SHP77 treated with DMSO at 0.1 percent for 48 hours (cell line): ENCODE measurements around the gene RANGRF.
"Not testable (repeated sequence)": the region's sequence is repeated elsewhere in the genome, so short reads cannot be mapped to it uniquely, and the experiment has no call there.

Source experiments
- DNase-seq: peaks from one replicate; lab custom pipeline; 2025; lab: John Stamatoyannopoulos, UW

Gene RANGRF, protein sequence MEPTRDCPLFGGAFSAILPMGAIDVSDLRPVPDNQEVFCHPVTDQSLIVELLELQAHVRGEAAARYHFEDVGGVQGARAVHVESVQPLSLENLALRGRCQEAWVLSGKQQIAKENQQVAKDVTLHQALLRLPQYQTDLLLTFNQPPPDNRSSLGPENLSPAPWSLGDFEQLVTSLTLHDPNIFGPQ

DNA sequence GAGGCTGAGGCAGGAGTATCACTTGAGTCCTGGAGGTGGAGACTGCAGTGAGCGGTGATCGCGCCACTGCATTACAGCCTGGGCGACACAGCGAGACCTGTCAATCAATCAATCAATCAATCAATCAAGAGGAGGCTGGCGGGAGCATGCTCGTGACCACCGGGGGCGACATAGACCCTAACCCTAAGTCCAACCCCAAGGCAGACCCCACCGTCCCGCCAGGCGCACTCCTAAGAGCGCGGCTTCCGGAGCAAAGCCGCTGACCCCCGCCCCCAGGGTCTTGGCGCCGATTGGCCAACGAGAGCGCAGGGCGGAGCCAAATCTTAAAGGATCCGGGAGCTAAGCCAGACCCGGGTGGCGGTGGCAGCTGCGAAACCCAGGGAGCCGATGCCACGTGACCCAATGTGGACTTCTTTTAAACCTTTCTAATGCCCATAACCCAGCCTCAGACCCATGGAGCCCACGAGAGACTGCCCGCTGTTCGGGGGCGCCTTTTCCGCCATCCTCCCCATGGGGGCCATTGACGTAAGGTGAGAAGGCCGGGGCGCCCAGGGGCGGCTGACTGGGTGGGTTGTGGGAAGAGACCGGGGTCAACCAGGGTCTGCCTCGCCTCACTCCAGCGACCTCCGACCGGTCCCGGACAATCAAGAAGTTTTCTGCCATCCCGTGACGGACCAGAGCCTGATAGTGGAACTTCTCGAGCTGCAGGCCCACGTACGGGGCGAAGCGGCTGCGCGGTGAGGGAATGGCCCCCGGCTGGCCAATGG is at the start of gene RANGRF:
RANGRF (plus strand) TSS at position 335 of the 767 bp plus-strand sequence; CDS start at position 454, 119 bp downstream.
- peak; percentile 86 for DNase-seq

DNA sequence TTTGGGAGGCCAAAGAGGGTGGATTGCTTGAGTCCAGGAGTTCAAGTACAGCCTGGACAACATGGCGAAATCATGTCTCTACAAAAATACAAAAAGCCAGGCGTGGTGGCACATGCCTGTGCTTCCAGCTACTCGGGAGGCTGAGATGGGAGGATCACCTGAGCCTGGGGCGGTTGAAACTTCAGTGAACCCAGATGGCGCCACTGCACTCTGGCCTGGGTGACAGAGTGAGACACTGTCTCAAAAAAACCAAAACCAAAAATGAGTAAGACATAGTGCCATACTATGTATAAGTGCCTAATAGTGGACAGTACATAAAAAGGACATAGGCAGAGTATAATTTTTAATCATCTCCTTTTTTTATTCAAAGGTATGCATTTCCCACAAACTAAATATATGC is 44.6 kb upstream of the RANGRF start:
- DNase-seq = no peak

DNA sequence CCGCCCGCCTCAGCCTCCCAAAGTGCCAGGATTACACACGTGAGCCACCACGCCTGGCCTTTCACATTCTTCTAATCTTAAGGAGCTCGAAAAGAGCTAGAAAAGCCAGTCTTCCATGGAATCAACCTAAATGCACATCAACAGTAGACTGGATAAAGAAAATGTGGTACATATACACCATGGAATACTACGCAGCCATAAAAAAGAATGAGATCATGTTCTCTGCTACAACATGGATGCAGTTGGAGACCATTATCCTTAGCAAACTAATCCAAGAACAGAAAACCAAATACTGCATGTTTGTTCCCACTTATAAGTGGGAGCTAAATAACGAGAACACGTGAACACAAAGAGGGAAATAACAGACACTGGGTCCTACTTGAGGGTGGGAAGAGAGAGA is 43.7 kb upstream of the RANGRF start:
- DNase-seq = no peak

DNA sequence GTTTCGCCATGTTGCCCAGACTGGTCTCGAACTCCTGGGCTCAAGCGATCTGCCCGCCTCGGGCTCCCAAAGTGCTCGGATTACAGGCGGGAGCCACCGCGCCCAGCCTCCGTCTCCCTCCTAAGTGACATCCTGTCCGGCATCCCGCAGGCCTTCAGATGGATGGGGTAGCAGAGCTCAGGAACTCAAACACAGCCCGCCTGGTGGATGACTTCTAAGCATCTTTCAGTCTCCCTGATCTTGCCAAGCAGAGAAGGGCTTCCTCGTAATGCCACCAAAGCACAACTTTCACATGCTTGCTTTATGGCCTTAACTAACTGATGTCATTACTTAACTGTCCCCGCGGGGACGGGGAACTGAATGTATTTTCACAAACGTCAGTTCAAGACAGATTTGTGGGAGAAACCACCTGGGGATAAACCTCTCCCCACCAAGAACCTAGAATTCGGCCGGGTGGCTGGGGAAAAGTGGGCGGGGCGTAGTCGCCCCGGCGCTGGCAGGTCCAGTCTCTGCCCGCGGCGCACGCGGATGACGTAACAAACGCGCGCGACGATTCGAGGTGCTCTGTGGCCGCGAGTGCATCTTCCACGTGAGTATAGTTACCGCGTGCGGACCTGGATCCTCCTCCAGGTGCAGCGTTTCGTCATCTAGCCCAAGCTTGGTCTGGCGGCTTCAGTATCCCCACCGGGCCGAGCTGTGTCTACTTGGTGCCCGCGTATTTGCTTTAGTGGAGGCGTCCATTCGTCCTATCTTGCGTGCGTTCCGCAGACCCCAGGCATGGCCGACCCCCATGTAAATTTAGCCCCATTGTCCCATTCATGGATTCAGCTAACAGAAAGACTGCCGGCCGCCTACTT is 39.5 kb upstream of the RANGRF start, which contains the start of gene PFAS:
PFAS (plus strand) TSS at position 539 of the 857 bp plus-strand sequence. CDS start 4,649 bp downstream, outside the sequence.
- peak; percentile 87 for DNase-seq

DNA sequence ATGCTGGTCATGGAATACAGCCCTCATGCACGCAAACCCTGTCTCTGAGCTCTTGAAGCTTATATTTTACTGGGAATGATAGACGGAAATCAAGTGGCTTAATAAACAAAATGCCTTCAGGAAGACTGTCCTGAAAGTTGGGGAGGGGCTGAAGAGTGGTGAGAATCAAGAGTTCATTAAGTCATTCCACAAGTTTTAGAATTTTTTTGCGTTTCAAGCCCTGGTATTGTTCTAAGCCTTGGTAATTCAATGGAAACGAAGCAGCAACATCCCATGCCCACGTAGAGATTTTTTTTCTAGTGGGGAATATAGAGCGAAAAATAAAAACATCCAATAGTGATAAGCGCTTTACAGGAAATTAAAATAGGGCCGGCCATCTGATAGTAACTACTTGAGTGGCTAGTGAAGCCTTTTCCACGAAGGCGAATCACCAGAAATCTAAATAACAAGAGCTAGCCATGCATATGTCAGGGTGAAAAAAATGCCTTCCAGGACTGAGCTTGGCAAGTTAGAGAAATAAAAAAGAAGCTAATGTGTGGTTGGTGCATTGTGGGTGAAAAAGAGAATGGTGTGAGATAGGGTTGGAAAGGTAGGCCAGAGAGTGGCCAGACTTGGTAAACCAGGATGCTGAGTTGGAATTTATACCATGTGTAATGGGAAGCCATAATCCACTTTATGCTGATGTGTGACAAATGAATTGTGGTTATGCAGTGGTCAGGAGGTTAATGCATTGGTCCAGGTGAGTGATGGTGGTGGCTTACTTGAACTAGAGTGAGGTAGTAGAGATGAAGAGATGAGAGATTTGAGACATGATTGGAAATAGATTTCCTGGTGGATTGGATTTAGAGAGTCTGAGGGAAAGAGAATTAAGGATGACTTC is 38.6 kb upstream of the RANGRF start:
- no peak for DNase-seq

DNA sequence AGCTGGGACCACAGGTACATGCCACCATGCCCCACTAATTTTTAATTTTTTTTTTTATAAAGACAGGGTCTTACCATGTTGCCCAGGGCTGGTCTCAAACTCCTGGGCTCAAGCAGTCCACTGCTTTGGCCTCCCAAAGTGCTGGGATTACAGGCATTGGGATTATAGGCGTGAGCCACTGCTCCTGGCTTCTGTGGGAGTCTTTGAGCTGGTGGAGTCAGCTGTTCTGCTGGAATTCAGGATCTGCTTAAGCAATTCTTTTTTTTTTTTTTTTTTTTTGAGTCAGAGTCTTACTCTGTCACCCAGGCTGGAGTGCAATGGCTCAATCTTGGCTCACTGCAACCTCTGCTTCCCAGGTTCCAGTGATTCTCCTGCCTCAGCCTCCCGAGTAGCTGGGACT is 37.1 kb upstream of the RANGRF start:
- not testable (repeated sequence) for DNase-seq

DNA sequence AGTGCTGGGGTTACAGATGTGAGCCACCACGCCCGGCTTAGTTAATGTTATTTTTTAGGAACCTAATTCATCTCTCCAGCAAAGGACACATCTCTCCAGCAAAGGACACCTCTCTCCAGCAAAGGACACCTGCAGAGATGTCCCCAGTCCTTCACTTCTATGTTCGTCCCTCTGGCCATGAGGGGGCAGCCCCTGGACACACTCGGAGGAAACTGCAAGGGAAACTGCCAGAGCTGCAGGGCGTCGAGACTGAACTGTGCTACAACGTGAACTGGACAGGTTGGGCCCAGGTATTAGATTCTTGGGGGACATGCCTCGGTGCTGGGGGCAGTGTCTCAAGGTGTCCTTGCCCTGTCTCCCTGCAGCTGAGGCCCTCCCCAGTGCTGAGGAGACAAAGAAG is 34.7 kb upstream of the RANGRF start:
- peak; percentile 8 for DNase-seq

DNA sequence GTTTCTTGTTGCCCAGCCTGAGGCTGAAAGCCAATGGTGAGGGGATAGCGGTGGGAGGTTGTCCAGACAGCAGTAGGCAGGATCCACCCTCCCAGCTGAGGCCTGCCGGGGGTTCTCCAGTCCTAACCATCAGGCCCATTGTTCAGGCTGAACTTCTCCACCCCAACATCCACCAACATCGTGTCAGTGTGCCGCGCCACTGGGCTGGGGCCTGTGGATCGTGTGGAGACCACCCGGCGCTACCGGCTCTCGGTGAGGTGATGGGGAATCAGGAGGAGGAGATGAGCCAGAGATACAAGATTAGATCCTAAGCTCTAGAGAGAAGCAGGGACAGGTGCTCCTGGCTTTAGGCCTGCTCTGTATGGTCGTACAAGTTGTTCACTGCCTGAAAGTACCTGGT is 33.6 kb upstream of the RANGRF start:
- no peak for DNase-seq

DNA sequence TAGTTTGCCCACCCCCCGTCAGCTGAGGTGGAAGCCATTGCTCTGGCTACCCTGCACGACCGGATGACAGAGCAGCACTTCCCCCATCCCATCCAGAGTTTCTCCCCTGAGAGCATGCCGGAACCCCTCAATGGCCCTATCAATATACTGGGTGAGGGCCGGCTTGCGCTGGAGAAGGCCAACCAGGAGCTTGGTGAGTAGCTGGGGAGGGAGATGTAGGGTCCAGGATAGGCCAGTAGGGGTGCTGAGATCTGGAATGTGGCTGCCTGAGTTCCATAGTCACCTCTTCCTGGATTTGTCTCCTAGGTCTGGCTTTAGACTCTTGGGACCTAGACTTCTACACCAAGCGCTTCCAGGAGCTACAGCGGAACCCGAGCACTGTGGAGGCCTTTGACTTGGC is 33.0 kb upstream of the RANGRF start:
- no peak for DNase-seq

DNA sequence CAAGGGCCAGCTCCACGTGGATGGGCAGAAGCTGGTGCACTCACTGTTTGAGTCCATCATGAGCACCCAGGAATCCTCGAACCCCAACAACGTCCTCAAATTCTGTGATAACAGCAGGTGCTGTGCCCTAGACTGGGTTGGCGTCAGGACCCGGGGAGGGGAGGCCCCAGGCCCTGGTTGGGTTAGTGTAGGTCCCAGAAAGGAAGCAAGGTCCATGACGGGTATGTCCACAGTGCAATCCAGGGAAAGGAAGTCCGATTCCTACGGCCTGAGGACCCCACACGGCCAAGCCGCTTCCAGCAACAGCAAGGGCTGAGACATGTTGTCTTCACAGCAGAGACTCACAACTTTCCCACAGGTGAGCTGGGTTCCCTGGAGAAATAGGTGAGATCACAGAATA is 32.2 kb upstream of the RANGRF start:
- no peak for DNase-seq

DNA sequence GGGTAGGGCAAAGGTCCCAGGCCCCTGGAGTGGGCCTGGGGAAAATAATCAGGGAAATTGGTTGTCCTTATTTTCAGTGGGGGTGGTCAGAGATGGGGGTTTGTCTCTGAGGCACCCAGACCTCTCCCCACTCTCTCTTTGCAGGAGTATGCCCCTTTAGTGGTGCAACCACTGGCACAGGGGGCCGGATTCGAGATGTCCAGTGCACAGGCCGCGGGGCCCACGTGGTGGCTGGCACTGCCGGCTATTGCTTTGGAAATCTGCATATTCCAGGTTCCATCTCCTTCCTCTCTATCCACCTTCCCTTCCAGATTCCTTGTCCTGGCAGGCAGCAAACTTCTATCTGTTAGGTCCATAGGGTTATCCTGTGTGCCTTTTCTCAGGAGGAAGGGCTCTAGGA is 31.8 kb upstream of the RANGRF start:
- DNase-seq = no peak

DNA sequence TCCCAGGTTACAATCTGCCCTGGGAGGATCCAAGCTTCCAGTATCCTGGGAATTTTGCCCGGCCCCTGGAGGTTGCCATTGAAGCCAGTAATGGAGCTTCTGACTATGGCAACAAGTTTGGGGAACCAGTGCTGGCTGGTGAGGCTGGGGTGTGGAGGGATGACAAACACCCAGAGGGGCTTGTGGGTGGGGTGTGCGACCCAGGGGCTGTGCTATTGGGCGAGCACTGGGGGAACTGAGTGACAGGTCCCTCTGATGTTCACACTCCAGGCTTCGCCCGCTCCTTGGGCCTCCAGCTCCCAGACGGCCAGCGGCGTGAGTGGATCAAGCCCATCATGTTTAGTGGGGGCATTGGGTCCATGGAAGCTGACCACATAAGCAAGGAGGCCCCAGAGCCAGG is 30.7 kb upstream of the RANGRF start:
- no peak for DNase-seq

DNA sequence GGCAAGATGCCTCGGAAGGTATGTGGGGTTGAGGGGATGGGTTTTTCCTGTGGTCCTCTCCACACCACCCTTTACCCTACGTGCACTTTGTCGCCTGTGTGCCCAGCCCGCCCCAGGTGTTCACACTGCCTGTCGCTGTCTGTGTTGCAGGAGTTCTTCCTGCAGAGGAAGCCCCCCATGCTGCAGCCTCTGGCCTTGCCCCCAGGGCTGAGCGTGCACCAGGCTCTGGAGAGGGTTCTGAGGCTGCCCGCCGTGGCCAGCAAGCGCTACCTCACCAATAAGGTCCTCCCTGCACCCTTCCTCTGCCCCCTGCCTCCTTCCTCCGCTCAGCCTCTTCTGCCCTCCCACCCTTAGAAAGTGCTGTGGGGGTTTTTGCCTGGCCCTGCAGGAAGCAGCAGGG is 24.1 kb upstream of the RANGRF start:
- DNase-seq = no peak

DNA sequence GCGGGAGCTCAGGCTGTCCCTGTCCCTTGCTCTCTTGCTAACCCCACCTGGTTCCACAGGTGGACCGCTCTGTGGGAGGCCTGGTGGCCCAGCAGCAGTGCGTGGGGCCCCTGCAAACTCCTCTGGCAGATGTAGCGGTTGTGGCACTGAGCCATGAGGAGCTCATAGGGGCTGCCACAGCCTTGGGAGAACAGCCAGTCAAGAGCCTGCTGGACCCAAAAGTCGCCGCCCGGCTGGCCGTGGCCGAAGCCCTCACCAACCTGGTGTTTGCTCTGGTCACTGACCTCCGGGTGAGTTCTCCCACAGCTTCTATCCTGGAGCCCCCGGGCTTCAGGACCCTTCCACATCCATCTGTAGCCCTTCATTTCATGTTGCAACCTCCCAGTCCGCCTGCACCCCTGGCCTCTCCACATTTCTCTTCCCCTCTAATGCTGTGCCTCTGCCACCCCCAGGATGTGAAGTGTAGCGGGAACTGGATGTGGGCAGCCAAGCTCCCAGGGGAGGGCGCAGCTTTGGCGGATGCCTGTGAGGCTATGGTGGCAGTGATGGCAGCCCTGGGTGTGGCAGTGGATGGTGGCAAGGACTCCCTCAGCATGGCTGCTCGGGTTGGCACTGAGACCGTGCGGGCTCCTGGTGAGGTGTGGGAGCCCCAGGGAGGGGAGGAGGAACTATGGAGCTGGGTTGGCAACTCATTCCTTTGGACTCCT is 23.5 kb upstream of the RANGRF start:
- DNase-seq = no peak

DNA sequence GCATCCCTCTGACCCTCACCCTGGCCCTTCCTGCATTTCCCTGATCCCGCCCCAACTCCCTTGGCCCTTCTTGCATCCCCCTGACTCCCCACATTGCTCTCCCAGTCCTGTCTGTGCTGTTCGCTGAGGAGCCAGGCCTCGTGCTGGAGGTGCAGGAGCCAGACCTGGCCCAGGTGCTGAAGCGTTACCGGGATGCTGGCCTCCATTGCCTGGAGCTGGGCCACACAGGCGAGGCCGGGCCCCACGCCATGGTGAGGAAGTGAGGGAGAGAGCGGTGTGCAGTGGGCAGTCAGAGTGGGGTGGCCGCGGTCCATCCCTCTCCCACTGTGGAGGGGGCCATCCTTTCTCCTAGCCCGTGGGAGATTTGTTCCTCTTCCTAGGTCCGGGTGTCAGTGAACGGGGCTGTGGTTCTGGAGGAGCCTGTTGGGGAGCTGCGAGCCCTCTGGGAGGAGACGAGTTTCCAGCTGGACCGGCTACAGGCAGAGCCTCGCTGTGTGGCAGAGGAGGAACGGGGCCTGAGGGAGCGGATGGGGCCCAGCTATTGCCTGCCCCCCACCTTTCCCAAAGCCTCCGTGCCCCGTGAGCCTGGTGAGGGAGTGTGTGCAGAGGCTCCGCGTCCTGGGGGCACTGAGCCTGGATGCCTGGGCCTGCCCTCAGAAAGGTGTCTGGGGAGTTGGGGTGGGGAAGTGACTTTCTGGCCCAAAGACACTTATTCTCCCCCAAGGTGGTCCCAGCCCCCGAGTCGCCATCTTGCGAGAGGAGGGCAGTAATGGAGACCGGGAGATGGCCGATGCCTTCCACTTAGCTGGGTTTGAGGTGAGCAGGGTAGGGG is 21.6 kb upstream of the RANGRF start:
- DNase-seq = no peak

DNA sequence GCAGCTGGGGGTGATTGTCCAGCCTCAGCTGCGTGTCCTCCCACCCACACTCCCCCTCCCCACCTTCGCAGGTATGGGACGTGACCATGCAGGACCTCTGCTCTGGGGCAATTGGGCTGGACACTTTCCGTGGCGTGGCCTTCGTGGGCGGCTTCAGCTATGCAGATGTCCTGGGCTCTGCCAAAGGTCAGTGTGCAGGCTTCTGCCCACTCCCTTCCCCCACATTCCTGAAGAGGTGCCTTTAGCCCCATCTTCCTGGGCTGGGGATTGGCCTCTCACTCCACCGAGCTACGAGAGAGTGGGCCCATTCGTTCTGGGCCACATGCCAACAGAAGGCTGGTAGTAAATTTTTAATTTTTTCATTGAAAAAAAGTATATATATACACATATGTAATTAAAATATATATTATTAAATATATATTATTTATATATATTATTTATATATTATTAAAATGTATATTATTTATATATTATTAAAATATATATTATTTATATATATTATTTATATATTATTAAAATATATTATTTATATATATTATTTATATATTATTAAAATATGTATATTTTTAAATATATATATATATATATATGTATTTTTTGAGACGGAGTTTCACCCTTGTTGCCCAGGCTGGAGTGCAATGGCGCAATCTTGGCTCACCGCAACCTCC is 20.9 kb upstream of the RANGRF start:
- no peak for DNase-seq

DNA sequence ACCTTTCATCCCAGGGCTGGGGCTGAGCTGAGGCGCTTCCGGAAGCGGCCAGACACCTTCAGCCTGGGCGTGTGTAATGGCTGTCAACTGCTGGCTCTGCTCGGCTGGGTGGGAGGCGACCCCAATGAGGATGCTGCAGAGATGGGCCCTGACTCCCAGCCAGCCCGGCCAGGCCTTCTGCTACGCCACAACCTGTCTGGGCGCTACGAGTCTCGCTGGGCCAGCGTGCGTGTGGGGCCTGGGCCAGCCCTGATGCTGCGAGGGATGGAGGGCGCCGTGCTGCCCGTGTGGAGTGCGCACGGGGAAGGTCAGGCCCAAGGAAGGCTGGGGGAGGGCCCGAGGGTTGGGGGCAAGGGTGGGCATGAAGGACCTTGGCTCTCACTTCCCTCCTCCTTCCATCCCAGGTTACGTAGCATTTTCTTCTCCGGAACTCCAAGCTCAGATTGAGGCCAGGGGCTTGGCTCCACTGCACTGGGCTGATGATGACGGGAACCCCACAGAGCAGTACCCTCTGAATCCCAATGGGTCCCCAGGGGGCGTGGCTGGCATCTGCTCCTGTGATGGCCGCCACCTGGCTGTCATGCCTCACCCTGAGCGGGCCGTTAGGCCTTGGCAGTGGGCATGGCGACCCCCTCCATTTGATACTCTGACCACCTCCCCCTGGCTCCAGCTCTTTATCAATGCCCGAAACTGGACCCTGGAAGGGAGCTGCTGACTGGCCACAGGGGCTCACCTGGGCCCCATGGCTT is 19.7 kb upstream of the RANGRF start:
- DNase-seq = no peak

DNA sequence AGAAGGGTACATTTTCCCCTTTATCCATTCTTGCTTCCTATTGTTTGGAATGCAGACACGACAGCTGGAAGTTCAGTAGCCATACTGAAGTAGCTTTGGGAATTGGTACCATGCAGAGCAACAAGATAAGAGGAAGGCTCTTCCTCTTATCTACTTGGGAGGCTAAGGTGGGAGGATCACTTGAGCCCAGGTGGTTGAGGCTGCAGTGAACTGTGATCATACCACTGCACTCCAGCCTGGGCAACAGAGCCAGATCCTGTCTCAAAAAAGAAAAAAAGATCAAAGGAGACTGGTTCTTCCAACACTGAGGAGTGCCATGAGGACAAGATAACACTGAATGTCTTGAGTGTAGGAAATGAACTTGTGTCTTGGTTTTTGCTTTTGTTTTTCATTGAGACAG is 16.0 kb upstream of the RANGRF start:
- no peak for DNase-seq

DNA sequence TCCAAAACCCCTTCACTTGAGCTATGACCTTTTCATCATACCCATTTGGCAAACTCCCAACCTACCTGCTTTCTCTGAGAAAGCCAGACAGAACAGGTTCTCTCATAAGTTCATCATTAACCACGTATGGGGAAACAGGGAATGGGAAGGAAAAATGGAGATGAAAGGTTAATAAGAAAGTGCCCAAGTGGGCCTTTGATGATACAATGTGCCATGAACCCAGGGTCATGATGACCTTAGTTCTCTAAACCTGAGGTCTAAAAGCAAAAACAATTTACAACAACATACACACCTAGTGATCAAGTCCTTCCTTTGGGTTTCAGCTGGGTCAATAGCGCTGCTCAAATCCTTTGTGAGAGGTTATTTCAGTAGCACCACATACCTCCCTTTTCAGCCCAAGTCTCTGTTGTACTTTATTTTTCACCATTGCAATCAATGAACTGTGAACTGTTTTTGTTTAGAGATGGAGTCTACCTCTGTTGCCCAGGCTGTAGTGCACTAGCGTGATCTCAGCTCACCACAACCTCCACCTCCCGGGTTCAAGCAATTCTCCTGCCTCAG is 14.5 kb upstream of the RANGRF start:
- no peak for DNase-seq
